Fibroblast of mammary gland (primary cell): ENCODE results near the gene CCNI2.

Source experiments
- DNase-seq: peaks from one replicate; pipeline ENCODE4 v3.0.0-alpha.2; 2010; ENCODE audit warnings: low read depth
- H3K4me3 ChIP-seq: 2 replicates; pipeline ENCODE4 v1.5.1; 2011; ENCODE audit warnings: low read depth, mild to moderate bottlenecking, low read length, moderate library complexity; ENCODE audit not compliant: control insufficient read depth
- TF ChIP-seq, protein P1 (sequence below): conservative IDR thresholded peaks from 2 replicates; pipeline ENCODE4 v1.5.1; 2011; ENCODE audit warnings: low read depth, low read length, inconsistent platforms; ENCODE audit not compliant: control insufficient read depth, insufficient read depth

CCNI2 gene

DNA sequence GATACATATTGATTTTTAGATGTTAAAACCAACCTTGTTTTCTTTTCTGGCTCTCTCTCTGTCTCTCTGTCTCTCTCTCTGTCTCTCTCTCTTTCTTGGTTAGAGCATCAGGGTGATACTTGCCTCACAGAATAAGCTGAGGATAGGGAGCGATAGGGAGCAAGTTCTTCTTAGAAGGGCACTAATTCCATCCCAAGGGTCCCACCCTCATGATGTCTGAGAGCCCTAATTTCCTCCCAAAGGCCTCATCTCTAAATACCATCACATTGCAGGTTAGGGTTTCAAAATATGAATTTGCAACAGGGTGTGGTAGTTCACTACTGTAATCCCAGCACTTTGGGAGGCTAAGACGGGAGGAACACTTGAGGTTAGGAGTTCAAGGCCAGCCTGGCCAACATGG, 5.1 kb upstream of the CCNI2 start:
- H3K4me3 ChIP-seq = no peak overlapping the region
- no peak for DNase-seq
- TF ChIP-seq, protein P1, sequence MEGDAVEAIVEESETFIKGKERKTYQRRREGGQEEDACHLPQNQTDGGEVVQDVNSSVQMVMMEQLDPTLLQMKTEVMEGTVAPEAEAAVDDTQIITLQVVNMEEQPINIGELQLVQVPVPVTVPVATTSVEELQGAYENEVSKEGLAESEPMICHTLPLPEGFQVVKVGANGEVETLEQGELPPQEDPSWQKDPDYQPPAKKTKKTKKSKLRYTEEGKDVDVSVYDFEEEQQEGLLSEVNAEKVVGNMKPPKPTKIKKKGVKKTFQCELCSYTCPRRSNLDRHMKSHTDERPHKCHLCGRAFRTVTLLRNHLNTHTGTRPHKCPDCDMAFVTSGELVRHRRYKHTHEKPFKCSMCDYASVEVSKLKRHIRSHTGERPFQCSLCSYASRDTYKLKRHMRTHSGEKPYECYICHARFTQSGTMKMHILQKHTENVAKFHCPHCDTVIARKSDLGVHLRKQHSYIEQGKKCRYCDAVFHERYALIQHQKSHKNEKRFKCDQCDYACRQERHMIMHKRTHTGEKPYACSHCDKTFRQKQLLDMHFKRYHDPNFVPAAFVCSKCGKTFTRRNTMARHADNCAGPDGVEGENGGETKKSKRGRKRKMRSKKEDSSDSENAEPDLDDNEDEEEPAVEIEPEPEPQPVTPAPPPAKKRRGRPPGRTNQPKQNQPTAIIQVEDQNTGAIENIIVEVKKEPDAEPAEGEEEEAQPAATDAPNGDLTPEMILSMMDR = no peak

DNA sequence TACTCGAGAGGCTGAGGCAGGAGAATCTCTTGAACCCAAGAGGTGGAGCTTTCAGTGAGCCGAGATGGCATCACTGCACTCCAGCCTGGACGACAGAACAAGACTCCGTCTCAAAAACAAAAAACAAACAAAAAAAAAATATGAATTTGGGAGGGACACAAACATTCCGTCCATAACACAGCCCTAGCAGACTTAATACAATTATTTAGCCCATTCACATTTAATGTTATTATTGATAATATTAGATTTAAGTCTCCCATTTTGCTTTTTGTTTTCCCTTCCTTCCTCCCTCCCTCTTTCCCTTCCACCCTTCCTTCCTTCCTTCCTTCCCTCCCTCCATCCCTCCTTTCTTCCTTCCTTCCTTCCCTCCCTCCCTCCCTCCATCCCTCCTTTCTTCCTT, 4.6 kb upstream of the CCNI2 start:
- TF ChIP-seq, protein P1 = no peak
- no peak for DNase-seq
- H3K4me3 ChIP-seq = no peak overlapping the region

DNA sequence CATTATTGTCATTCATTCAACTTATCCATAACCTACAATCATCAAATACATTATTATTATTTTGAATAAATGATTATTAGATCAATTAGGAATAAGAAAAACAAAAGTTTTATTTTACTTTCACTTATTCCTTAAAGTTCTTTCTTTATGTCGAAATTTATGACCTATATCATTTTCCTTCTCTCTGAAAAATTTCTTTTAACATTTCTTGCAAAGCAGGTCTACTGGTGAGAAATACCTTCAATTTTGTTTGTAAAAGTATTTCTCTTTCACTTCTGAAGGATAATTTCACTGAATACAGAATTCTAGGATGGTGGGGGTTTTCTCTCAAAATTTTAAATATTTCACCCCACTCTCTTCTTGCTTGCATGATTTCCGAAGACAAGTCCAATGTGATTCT, 2.6 kb upstream of the CCNI2 start:
- no peak overlapping the region for H3K4me3 ChIP-seq
- TF ChIP-seq, protein P1 = no peak
- no peak for DNase-seq

DNA sequence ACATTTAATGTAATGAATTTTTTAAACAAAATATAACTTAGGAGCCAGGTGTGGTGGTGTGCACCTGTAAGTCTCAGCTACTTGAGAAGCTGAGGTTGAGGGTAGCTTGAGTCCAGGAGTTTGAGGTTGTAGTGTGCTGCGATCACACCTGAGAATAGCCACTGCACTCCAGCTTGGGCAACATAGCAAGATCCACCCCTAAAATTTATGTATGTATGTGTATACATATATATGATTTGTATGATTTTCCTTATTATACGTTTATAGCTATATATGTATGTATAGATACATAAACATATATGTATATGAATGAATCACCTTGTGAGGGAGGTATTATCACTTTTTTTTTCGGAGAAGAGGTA, 653 bp upstream of the CCNI2 start:
- no peak overlapping the region for H3K4me3 ChIP-seq
- TF ChIP-seq, protein P1 = no peak
- DNase-seq = no peak

DNA sequence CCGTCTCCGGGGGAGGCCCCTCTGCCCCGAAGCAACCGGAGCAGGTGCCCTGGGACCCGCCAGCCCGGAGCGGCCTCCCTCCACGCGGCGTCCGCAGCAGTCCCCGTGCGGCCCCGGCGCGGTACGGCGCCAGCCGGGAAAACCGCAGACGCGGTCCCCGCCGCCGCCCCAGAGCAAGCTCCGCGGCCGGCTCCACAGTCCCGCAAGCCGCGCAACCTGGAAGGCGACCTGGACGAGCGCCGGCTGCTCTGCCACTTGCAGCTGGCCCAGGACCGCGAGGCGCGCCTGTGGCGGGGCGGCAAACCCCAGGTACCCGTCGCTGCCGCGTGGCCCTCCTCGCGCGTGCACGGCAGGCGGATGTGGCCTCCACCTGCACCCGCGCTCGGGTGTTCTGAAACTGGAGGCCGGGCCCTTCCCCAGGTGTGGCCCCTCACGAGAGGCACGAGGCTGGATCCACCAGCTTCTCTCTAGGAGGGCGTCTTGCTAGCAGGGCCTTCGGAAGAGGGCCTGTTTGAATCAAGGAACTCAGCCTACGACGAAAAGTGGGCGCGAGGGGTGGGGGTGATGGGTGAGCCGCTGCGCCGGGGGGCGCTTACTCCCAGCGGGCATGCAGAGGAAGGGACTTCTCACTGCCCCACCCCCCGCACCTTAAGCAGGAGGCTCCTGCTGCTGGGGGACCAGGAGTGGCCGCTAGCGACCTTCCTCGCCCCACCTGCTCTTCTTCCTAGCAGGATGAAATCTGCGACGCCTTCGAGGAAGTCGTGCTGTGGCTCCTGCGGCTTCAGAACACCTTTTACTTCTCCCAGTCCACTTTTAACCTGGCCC, 602 bp downstream of the CCNI2 start:
- DNase-seq = no peak
- TF ChIP-seq, protein P1 = no peak
- no peak overlapping the region for H3K4me3 ChIP-seq

DNA sequence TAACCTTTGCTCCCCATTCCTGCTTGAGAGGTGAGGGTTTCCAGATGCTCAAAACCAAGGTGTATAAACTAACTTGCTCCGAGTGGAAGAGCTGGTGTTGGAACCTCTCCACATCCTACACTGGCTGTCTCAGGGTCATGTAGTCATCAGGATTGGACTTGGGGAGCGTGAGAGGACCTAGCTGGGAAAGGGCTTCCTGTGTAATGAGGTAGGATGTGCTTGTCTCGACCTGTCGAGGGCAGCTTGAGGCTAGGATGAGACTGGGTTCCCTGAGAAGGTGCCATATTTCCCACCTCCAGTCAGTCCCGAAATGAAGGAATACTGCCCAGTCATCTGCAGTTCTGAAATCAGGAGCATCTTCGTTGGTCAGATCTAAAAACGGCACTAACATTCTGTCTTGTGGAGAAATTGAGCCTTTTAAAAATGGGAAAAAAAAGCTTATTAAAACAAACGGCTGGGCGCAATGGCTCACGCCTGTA, 1.3 kb downstream of the CCNI2 start:
- DNase-seq = no peak

More for the DNA sequence above, 1.3 kb downstream of the CCNI2 start:
- TF ChIP-seq, protein P1 = no peak
- H3K4me3 ChIP-seq = no peak overlapping the region
